ENCODE results near the gene ATP13A4.

The ATP13A4 gene

DNA sequence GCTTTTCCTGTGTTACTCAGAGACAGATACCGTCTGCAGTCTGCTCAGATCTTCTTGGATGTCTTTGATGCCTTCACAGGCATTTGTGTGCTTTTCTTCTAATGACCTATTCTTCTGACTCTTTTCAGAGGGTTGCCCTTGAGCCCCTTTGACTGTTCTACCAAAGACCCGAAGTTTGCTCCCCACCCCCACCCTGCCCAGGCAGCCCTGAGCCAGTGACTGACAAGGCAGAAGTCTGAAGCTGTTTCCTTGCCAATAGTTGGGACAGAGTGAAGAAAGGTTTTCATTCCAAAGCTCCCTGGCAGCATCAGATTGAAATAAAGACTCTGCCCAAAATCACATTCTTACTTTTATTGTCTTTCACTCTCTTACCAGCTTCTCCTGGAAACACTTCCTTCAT, 167.1 kb downstream of the ATP13A4 start:
- Histone ChIP-seq H3K9me3 (ENCODE audit: insufficient read depth, low read length) (no peaks in the 10 kb centered on the region), H3K4me2 (ENCODE audit: low read length) (no peak overlapping the region), H3K36me3 (replicated peaks; ENCODE audit: low read depth, low read length) (no peaks in the 10 kb centered on the region), H3K4me3 (ENCODE audit: low read length) (no peak overlapping the region), H3K27me3 (ENCODE audit: low read depth, low read length) (0 out of 2 replicates have a peak, but pooled peaks cover 6% of the 10 kb centered on the region), H3K79me2 (ENCODE audit: low read length) (no peaks in the 10 kb centered on the region), H3K27ac (ENCODE audit: low read length) (no peak overlapping the region), H3K9ac (ENCODE audit: low read length) (no peak overlapping the region), H2AFZ (ENCODE audit: low read depth, low read length) (no peak overlapping the region), H3K4me1 (ENCODE audit: low read length) (no peaks in the 10 kb centered on the region), H4K20me1 (ENCODE audit: insufficient read depth, low read length) (no peaks in the 10 kb centered on the region)
- TF ChIP-seq, protein P1, sequence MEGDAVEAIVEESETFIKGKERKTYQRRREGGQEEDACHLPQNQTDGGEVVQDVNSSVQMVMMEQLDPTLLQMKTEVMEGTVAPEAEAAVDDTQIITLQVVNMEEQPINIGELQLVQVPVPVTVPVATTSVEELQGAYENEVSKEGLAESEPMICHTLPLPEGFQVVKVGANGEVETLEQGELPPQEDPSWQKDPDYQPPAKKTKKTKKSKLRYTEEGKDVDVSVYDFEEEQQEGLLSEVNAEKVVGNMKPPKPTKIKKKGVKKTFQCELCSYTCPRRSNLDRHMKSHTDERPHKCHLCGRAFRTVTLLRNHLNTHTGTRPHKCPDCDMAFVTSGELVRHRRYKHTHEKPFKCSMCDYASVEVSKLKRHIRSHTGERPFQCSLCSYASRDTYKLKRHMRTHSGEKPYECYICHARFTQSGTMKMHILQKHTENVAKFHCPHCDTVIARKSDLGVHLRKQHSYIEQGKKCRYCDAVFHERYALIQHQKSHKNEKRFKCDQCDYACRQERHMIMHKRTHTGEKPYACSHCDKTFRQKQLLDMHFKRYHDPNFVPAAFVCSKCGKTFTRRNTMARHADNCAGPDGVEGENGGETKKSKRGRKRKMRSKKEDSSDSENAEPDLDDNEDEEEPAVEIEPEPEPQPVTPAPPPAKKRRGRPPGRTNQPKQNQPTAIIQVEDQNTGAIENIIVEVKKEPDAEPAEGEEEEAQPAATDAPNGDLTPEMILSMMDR (IDR thresholded peaks at IDR 0.05; ENCODE audit: low read depth, low read length), result no peak
- TF ChIP-seq EZH2phosphoT487 (IDR thresholded peaks at IDR 0.05; ENCODE audit: low read depth), result no peak

DNA sequence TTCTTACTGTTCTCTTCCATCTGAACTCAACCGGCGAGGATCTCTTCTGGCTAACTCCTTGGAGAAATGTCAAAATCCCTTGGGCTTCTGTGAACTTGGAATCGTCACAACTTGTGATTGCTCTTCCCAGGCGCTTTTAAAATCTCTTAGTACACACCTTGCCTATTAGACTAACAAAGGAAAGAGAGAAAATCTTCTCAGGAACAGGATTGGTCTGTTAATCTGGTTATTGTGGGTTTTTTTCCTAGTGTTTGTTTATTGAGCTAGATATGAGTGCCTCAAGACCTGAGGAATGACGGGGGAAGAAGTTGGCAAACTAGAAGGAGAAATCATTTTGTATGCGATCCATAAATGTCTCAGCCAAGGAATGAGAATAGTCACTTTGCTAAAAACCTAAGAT, 176.0 kb downstream of the ATP13A4 start, which contains the start of gene ATP13A5:
TSS of gene ATP13A5 (minus strand) at position 48 of the 400 bp plus-strand sequence. CDS start at position 20, 28 bp downstream.
- no peaks in the 10 kb centered on the region for H3K9me3 ChIP-seq (ENCODE audit: insufficient read depth, low read length)
- no peaks in the 10 kb centered on the region for H4K20me1 ChIP-seq (ENCODE audit: insufficient read depth, low read length)
- H2AFZ ChIP-seq (ENCODE audit: low read depth, low read length), result no peak within 1 kb of the TSS
- TF ChIP-seq, protein P1 (IDR thresholded peaks at IDR 0.05; ENCODE audit: low read depth, low read length), result no peak
- TF ChIP-seq EZH2phosphoT487 (IDR thresholded peaks at IDR 0.05; ENCODE audit: low read depth), result no peak
- H3K27me3 ChIP-seq (ENCODE audit: low read depth, low read length), result peaks cover 12% of the 10 kb centered on the region; the same call in 1 of the 2 replicates
- H3K4me1 ChIP-seq (ENCODE audit: low read length), result peaks cover under 1% of the 10 kb centered on the region; the same call in 1 of the 2 replicates
- H3K79me2 ChIP-seq (ENCODE audit: low read length), result no peaks in the 10 kb centered on the region
- no peak within 1 kb of the TSS for H3K27ac ChIP-seq (ENCODE audit: low read length)
- H3K4me2 ChIP-seq (ENCODE audit: low read length), result no peak within 1 kb of the TSS
- H3K9ac ChIP-seq (ENCODE audit: low read length), result no peak within 1 kb of the TSS
- no peaks in the 10 kb centered on the region for H3K36me3 ChIP-seq (replicated peaks; ENCODE audit: low read depth, low read length)
- H3K4me3 ChIP-seq (ENCODE audit: low read length), result no peak within 1 kb of the TSS

DNA sequence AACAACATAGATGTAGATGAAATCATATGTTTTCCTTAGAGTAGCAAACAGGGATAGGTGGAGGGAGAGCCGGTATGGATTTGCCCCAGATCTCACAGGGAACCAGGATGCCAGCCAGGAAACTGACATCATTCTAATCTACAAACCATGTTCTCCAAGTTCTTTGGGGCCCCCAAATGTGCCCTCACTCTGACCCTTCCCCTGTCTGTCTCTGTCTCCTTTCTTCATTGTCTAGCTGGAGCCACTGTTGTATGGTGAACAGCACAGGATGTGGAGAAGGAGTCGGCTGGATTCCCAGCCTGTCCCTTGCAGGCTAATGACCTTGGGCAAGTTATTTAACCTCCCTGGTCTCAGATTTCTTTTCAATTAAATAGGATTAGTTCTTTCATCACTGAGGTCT, 177.1 kb downstream of the ATP13A4 start:
- peaks cover 12% of the 10 kb centered on the region; the same call in 1 of the 2 replicates for H3K27me3 ChIP-seq (ENCODE audit: low read depth, low read length)
- no peak overlapping the region for H2AFZ ChIP-seq (ENCODE audit: low read depth, low read length)
- no peak overlapping the region for H3K9ac ChIP-seq (ENCODE audit: low read length)
- H3K36me3 ChIP-seq (replicated peaks; ENCODE audit: low read depth, low read length), result no peaks in the 10 kb centered on the region
- no peaks in the 10 kb centered on the region for H3K9me3 ChIP-seq (ENCODE audit: insufficient read depth, low read length)
- H3K27ac ChIP-seq (ENCODE audit: low read length), result no peak overlapping the region
- H3K4me1 ChIP-seq (ENCODE audit: low read length), result peaks cover 12% of the 10 kb centered on the region
- no peaks in the 10 kb centered on the region for H3K79me2 ChIP-seq (ENCODE audit: low read length)
- H4K20me1 ChIP-seq (ENCODE audit: insufficient read depth, low read length), result no peaks in the 10 kb centered on the region
- H3K4me2 ChIP-seq (ENCODE audit: low read length), result no peak overlapping the region
- no peak overlapping the region for H3K4me3 ChIP-seq (ENCODE audit: low read length)
- TF ChIP-seq, protein P1 (IDR thresholded peaks at IDR 0.05; ENCODE audit: low read depth, low read length), result no peak
- no peak for TF ChIP-seq EZH2phosphoT487 (IDR thresholded peaks at IDR 0.05; ENCODE audit: low read depth)

DNA sequence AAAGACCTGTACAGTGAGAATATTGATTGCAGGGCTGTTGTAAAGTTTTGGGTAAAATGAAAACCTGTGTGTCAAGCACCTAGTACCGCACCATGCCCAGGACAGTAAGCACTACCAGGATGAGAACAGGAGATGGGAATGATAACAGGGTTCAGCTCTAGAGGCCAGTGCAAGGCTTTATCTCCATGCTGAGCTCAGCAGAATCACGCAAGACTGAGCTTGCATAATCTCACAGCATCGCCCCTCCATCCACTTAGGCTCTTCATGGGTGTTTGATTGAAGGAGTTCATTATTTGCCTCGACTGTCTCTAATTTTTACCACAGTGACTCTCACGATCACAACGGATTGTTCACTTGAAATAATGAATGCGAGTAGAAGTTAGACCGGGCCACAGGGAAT, 179.1 kb downstream of the ATP13A4 start:
- Histone ChIP-seq H3K4me3 (ENCODE audit: low read length) (no peak overlapping the region), H4K20me1 (ENCODE audit: insufficient read depth, low read length) (no peaks in the 10 kb centered on the region), H3K4me2 (ENCODE audit: low read length) (no peak overlapping the region), H3K79me2 (ENCODE audit: low read length) (no peaks in the 10 kb centered on the region), H3K27me3 (ENCODE audit: low read depth, low read length) (peaks cover 12% of the 10 kb centered on the region; the same call in 1 of the 2 replicates), H3K27ac (ENCODE audit: low read length) (no peak overlapping the region), H3K4me1 (ENCODE audit: low read length) (peaks cover 31% of the 10 kb centered on the region), H3K36me3 (replicated peaks; ENCODE audit: low read depth, low read length) (no peaks in the 10 kb centered on the region), H3K9me3 (ENCODE audit: insufficient read depth, low read length) (no peaks in the 10 kb centered on the region), H2AFZ (ENCODE audit: low read depth, low read length) (no peak overlapping the region), H3K9ac (ENCODE audit: low read length) (no peak overlapping the region)
- no peak for TF ChIP-seq EZH2phosphoT487 (IDR thresholded peaks at IDR 0.05; ENCODE audit: low read depth)
- TF ChIP-seq, protein P1 (IDR thresholded peaks at IDR 0.05; ENCODE audit: low read depth, low read length), result no peak

Data from OCI-LY3 (cell line).